ENCODE data around the gene DMXL1. TPM values are rescaled to one million over a fixed set of nuclear protein-coding genes. Genes with fewer than 3 reads are reported as not detected.
A peak's percentile ranks its signal among the peaks of the same experiment; 100 is the strongest.

Gene DMXL1
- total and polyA plus RNA-seq, 2 experiments from 2014 or later, result 28.4 to 41.7 TPM

DNA sequence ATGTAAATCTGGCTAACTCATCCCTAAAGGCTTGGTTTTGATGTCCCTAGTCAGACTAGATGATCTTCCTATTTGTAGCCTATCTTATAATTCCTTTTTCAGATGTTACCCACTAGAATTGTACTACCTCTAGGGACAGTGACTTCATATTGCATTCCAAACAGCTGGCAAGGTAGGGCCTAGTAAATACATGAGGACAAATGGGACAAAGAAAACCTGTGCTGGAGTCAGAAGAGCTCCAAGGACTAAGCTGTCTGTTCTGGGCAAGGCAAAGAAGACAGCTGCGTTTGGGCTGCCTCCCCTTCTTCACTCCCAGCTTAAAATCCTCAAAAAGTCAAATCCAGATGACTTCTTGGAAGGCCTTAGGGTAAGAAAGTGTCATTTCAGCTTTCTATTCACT, 10.0 kb downstream of the DMXL1 start:
- peak overlapping the region; percentile 99 for H3K27ac Mint-ChIP-seq
- ATAC-seq, result no peak
- Histone ChIP-seq H3K79me2 (replicated peaks; ENCODE audit: insufficient read depth) (peaks cover 88% of the 10 kb centered on the region), H3K9me2 (ENCODE audit: insufficient read depth) (no peaks in the 10 kb centered on the region), H3K36me3 (ENCODE audit: insufficient read depth) (no peaks in the 10 kb centered on the region), H3F3A (replicated peaks; ENCODE audit: low read depth) (no peaks in the 10 kb centered on the region), H2AFZ (no peak overlapping the region), H3K27me3 (ENCODE audit: insufficient read depth) (no peaks in the 10 kb centered on the region), H3K4me3 (no peak overlapping the region), H3K4me2 (peak overlapping the region; percentile 53), H3K27ac (ENCODE audit: low read depth) (peak overlapping the region; percentile 92), H3K4me1 (ENCODE audit: insufficient read depth) (peaks cover 38% of the 10 kb centered on the region), H4K20me1 (replicated peaks; ENCODE audit: insufficient read depth) (no peaks in the 10 kb centered on the region)
- TF ChIP-seq NANOG (IDR thresholded peaks at IDR 0.05; ENCODE audit: borderline replicate concordance) (no peak), POLR2AphosphoS5 (IDR thresholded peaks at IDR 0.05; ENCODE audit: low read depth) (no peak), EZH2phosphoT487 (IDR thresholded peaks at IDR 0.05; ENCODE audit: unreplicated experiment) (no peak), ZNF331 (CRISPR knock-in tag; IDR thresholded peaks at IDR 0.05; ENCODE audit: low read depth) (no peak), EZH2 (IDR thresholded peaks at IDR 0.05; ENCODE audit: low read depth, unreplicated experiment) (no peak), ZNF114 (CRISPR knock-in tag; IDR thresholded peaks at IDR 0.05) (no peak), JUNB (IDR thresholded peaks at IDR 0.05; ENCODE audit: unreplicated experiment) (no peak), STAT1 (IDR thresholded peaks at IDR 0.05; ENCODE audit: unreplicated experiment) (no peak)
- TF ChIP-seq, protein P1, sequence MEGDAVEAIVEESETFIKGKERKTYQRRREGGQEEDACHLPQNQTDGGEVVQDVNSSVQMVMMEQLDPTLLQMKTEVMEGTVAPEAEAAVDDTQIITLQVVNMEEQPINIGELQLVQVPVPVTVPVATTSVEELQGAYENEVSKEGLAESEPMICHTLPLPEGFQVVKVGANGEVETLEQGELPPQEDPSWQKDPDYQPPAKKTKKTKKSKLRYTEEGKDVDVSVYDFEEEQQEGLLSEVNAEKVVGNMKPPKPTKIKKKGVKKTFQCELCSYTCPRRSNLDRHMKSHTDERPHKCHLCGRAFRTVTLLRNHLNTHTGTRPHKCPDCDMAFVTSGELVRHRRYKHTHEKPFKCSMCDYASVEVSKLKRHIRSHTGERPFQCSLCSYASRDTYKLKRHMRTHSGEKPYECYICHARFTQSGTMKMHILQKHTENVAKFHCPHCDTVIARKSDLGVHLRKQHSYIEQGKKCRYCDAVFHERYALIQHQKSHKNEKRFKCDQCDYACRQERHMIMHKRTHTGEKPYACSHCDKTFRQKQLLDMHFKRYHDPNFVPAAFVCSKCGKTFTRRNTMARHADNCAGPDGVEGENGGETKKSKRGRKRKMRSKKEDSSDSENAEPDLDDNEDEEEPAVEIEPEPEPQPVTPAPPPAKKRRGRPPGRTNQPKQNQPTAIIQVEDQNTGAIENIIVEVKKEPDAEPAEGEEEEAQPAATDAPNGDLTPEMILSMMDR (conservative IDR thresholded peaks at IDR 0.05; ENCODE audit: low read depth in 2 of 2), result no peak
- TF ChIP-seq, protein P2, sequence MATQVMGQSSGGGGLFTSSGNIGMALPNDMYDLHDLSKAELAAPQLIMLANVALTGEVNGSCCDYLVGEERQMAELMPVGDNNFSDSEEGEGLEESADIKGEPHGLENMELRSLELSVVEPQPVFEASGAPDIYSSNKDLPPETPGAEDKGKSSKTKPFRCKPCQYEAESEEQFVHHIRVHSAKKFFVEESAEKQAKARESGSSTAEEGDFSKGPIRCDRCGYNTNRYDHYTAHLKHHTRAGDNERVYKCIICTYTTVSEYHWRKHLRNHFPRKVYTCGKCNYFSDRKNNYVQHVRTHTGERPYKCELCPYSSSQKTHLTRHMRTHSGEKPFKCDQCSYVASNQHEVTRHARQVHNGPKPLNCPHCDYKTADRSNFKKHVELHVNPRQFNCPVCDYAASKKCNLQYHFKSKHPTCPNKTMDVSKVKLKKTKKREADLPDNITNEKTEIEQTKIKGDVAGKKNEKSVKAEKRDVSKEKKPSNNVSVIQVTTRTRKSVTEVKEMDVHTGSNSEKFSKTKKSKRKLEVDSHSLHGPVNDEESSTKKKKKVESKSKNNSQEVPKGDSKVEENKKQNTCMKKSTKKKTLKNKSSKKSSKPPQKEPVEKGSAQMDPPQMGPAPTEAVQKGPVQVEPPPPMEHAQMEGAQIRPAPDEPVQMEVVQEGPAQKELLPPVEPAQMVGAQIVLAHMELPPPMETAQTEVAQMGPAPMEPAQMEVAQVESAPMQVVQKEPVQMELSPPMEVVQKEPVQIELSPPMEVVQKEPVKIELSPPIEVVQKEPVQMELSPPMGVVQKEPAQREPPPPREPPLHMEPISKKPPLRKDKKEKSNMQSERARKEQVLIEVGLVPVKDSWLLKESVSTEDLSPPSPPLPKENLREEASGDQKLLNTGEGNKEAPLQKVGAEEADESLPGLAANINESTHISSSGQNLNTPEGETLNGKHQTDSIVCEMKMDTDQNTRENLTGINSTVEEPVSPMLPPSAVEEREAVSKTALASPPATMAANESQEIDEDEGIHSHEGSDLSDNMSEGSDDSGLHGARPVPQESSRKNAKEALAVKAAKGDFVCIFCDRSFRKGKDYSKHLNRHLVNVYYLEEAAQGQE (IDR thresholded peaks at IDR 0.05; ENCODE audit: unreplicated experiment), result no peak
- TF ChIP-seq, protein P3, sequence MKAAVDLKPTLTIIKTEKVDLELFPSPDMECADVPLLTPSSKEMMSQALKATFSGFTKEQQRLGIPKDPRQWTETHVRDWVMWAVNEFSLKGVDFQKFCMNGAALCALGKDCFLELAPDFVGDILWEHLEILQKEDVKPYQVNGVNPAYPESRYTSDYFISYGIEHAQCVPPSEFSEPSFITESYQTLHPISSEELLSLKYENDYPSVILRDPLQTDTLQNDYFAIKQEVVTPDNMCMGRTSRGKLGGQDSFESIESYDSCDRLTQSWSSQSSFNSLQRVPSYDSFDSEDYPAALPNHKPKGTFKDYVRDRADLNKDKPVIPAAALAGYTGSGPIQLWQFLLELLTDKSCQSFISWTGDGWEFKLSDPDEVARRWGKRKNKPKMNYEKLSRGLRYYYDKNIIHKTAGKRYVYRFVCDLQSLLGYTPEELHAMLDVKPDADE (IDR thresholded peaks at IDR 0.05), result no peak
- peaks cover 5% of the 10 kb centered on the region for H3K9me3 Mint-ChIP-seq
- 0 out of 3 replicates have a peak overlapping the region, but pooled peaks have one; percentile 22 for H3K4me3 Mint-ChIP-seq
- H3K4me1 Mint-ChIP-seq, result peaks cover 47% of the 10 kb centered on the region
- H3K36me3 Mint-ChIP-seq (ENCODE audit: low read depth), result peaks cover 25% of the 10 kb centered on the region
- peak; percentile 19 for DNase-seq (ENCODE audit: low spot score)
- peaks cover 5% of the 10 kb centered on the region for H3K27me3 Mint-ChIP-seq (ENCODE audit: insufficient read depth, low read depth, poor library complexity)
